ENCODE results near the gene DPP10.
"Not testable (repeated sequence)": the region's sequence is repeated elsewhere in the genome, so short reads cannot be mapped to it uniquely, and the experiment has no call there.

The DPP10 gene

DNA sequence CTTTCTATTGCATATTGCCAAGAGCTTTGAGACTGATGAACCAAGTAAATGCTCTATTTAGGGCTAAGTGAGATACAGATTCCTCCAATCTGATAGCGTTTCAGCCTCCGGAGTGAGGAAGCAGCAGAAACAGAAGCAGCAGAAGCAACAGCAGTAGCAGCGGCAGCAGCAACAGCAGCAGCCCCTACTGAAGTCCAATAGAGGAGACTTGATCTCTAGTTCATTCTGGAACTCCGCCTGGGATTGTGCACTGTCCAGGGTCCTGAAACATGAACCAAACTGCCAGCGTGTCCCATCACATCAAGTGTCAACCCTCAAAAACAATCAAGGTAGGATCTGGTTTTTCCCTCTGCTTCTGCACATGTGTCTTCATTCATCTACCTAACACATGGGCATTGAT lies at the start of gene DPP10:
DPP10 (plus strand) TSS at position 132 of the 400 bp plus-strand sequence.
- no peak for DNase-seq

DNA sequence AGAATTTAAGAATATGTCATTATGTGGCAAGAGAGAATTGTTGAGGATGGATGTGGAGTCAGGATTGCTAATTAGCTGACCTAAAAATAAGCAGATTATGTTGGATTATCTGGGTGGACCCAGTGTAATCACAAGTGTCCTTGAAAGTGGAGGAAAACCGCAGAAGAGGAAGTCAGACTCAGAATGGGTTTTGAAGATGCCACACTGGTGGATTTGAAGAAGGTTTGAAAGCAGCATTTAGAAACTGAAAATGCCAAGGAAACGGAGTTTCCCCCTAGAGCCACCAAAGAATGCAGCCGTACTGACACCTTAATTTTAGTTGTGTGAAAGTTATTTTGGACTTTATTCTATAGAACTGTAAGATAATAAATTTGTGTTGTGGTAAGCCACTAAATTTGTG lies 41.6 kb upstream of the DPP10 start:
- no peak for DNase-seq

DNA sequence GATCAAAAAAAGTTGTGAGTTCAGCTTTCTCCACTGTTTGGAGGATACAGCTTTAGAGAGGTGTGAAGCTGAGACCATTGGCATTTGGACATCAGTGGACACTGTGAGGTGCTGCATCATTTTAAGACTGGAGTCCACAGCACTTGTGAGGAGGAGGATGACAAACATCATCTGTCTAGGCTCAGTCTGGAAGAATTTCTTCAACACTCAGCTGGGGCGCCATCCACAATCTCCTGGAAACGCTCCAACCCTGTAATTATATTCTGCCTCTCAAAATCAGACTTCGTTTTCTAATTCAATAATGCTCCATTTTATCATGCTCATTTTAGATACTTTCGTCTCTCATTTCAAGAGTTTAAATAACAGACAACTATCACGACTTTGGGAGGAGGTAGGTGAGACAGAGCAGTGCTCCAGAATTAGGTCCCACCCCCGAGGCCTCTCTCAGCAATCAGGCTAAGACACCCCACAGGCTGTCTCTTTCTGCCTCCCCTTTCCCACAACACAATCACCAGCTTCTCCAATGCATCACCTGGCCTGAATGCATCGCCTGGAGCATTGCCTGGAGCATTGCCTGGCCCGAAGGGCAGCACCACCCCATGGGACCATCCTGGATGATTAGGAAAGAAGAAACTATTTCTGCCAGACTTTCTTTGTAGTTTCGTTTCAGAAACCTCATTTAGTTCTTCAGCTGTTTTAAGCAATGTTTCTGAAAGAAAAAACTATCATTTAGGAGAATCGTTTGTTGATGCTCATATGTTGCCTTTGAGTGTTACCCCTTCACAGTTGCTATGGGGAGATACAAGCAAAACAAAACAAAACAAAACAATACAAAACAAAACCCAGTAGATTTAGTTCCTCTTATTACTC lies 37.0 kb upstream of the DPP10 start:
- no peak for DNase-seq

DNA sequence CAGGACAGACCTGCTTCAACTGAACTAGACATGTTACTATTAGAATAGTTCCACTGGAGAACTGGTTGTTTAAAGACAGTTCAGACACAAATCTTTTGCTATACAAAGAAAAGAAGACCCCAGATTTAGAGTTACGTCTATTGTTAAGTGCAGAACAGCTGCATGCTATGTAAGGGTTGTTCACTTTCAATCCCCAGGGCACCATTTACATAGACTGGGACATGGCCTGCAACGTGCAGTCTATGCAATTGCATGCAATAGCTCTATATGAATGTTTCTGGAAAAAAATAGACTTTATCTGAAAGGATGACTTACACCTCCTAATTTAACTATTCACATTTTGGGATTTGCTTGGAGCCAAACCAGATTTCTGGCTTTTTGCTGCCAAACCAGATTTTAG lies 36.1 kb upstream of the DPP10 start:
- no peak for DNase-seq

DNA sequence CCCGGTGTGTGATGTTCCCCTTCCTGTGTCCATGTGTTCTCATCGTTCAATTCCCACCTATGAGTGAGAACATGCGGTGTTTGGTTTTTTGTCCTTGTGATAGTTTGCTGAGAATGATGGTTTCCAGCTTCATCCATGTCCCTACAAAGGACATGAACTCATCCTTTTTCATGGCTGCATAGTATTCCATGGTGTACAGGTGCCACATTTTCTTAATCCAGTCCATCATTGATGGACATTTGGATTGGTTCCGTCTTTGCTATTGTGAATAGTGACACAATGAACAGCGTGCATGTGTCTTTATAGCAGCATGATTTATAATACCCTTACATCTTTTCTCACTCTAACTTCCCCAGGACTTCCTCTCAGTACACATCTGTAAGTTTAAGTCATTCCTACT lies 35.1 kb upstream of the DPP10 start:
- not testable (repeated sequence) for DNase-seq

DNA sequence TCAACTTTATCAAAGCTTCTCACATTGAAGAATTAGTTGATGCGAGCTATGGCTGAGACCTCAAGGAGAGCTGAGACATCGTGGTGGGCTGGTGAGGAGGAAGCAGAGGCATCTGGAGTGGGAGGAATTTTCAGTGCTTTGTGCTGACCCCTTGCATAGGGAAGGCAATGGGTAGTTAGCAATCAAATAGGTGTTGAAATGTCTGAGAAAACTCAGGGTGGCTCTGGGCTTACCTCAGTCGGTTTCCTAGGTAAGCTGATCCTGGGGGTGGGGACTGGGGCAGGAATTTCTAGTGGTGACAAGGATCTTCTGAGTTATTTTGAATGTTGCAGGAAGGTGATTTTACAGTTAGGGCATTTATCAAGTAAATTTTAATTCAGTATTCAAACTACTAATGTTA lies 20.7 kb upstream of the DPP10 start:
- no peak for DNase-seq

DNA sequence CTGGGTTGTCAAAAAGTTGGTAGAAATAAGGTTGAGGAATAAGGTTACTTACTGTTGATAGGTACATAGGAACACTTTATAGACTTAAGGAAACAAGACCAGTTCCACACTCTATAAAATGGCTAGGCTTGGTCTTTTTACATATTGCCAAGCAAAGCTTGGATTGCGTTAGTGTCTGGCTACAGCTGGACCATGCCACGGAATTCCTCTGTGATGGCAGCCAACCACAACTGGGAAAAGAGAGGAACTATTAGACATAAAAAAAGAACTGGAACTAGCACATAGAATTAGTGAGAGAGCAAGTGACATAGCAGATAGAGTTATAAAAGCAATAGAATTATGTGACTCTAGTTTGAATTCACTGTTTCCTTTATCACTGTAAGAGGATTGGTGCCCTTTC lies 17.7 kb upstream of the DPP10 start:
- DNase-seq: no peak

DNA sequence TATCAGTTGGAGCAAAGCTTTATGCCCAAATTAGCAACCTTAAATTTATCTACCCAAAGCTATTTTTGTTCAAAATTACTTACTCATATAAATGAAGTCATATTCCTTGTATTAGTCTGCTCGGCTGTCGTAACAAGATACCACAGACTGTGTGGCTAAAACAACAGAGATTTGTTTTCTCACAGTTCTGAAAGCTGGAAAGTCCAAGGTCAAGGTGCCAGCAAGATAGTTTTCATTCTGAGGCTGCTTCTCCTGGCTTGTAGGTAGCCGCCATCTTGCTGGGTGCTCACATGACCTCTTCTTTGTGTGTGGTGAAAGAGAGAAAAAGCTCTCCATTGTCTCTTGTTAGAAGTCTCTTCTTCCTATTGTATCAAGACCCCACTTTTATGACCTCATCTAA lies 15.7 kb upstream of the DPP10 start:
- DNase-seq: no peak

DNA sequence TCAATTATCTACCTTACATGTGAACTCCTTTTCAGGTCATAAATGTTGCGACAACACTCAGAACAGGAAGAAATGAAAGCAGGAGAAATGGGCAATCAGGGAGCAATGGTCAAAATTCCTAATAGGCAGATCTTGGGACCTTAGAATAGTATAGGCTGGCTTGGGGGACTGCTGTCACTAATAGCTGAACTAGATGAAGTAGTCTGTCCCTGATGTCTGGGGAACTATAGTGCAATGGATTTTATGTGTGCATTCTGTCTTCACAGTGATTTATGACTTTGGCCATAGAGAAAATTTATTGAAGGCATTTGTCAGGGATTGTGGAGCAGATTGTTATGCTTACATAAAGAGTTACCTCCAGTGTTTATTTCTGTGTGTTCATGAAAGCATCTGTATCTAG lies 6.1 kb upstream of the DPP10 start:
- DNase-seq: no peak

DNA sequence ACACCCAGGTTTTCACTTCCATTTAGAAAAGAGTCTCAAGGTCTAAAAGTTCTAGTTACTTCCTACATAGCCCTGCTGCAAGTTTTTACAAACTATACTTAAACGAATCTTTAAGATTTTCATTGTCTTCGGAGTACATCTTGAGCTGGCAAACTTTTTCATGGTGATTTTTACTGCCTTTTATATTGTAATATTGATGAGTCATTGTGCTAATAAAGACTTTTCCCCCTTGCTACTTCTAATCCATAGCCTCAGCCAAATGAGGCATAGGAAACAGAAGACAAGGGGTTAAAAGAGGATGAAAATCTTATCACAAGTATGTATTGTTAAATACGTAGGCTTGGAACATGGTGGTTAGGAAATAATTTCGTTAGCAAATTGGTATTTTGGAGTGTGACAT lies 4.1 kb downstream of the DPP10 start:
- DNase-seq: no peak

DNA sequence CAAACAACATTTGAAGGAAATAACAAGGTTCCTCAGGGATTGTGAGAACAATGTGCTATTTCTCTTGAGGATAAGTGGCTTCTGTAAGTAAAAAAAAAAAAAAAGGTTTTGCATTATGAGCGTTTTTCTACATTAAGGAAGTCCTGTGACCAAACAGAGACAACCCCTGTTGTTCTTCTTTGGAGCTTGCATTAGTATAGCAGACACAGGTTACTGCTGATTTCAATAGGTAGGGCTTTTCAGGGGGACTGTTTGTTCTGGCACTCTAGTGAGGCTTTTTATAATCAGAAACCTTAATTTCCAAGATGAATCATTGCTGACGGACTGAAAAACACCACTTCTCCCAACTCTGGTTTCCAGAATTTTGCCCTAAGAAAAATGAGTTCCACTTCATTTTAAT lies 8.2 kb downstream of the DPP10 start:
- DNase-seq: no peak

DNA sequence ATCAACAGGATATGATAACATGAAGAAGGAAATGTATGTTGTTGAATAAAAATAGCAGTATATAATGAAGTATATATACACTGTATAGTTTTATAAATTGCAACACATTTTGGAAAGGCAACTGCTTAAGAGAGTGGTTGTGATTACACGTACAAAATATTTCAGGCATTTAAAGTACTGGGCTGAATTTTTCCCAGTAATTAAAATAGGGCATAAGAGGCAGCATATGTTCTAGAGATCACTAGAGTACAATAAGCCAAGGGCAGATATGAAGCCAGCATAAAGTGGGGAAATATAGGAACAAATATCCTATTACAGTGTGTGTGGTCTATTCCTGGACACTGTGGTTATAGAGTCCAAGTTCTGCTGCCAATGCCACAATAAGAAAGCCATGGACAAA lies 14.1 kb downstream of the DPP10 start:
- no peak for DNase-seq

DNA sequence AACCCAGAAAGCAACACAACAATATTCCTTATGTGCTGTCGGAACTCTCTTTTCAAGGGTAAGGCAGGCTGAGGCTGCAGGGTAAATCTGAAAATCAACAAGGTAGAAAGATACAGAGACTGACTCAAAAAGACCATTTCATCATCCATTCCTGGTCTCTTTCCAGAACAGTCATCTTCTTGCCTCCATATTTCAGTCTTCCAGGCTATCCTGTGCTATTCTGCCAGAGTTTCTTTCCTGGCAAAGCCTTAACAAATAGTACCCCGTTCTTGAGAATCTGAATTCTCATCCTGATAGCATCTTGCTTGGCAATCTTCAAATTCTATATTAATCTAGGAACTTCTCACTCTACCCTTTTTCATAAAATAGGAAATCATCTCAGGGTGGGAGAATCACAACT lies 15.5 kb downstream of the DPP10 start:
- DNase-seq: no peak

DNA sequence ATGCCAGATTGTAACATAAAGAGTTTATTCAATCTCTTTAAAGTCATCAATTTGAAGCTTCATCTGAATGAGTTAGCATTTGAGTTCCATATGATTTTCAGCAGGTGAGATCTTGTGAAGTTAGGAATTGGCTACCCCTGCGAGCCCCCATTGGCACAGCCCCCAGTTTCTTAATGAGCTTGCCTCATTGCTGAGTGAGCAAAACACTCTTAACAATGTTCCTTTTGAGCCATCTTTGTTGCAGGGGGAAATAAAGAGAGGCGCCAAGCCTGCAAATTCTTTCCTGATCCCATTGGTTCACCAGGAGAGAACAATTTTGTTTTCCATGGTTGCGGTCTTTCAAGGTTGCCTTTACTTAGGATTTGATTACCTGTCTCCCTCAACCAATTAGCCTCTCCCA lies 18.7 kb downstream of the DPP10 start:
- DNase-seq: no peak

DNA sequence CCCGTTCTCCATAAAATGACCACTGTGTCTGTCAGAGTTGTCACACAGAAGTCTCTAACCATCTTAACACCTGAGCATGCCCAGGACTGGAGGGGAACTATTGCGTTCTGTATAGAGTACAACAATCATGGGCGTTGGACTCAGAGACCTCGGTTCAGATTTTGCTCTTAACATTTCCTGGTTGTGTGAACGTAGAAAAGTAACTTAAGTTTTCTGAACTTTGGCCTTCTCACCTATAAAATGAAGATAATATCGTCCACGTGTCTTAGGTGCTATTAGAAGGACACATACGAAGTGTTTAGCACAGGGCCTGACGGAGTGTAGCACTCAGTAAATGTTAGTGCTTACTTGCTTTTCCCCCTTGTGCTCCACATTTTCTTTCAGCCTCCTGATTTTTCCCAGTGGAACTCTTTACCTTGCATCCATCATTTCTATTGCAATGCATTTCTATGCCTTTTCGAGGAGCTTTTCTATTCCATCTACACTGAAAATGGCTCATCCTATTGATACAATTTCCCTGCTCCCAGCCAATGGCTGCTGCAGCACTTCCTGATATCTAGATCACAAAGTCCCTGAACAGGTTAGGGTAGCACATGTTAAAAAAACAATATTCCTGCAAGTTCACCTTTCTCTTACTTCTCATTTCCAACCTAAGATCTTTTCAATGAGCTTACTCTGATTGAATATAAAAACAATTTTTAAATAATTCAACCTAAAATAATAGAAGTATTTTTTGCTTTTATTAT lies 22.7 kb downstream of the DPP10 start:
- no peak for DNase-seq

DNA sequence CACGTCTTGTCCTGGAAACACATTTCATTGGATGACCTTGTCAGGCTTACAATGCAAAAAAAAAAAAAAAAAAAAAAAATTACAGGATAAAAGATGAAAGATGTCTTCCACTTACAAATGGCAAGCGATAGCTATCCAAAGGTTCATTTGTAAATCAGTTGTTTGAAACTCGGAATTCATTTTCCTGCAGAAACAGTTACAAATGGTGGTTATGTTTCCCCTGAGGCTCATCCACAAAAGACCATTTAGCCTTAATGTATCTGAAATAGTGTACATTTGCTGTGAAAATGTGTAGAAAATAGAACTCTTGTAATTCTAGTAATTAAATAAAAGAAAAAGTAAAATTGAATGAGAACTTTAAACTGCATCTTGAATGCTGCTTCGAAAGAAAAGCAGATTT lies 25.9 kb downstream of the DPP10 start:
- no peak for DNase-seq

DNA sequence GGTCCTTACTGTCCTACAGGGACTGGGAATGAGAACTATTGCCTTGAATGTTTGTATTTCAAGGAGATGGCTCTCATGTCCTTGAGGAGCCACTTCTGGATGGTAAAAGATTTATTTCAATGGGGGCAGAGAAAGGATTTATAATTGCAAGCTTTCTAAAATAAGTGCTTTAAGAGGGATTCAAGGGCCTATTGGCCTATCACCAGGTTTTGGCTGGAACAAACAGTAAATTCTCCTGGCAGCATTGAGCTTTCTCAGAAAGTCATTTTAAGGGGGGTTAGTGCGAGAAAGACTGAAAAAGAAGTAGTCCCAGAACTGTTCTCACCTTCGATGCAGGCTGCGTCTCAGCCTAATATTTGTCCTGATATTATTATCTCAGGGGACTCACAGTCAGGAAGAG lies 29.8 kb downstream of the DPP10 start:
- no peak for DNase-seq

DNA sequence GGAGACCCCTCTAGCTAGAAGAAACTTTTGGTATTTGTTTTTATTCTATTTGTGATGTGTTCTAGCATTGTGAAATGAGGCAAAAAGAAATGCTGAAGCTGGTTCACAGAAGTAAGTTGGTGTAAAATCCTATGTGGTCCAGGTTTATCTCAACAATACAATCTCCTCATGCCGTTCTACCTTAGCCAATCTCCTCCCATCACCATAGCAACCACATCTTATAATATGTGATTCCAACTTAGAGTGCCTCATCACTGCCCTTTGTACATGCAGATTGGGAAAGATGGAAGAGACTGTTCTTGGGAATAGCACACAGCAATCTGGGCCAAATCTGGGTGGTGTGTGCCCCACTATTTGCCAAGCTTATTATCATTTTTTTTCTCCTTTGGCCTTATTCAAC lies 30.3 kb downstream of the DPP10 start:
- DNase-seq: no peak

DNA sequence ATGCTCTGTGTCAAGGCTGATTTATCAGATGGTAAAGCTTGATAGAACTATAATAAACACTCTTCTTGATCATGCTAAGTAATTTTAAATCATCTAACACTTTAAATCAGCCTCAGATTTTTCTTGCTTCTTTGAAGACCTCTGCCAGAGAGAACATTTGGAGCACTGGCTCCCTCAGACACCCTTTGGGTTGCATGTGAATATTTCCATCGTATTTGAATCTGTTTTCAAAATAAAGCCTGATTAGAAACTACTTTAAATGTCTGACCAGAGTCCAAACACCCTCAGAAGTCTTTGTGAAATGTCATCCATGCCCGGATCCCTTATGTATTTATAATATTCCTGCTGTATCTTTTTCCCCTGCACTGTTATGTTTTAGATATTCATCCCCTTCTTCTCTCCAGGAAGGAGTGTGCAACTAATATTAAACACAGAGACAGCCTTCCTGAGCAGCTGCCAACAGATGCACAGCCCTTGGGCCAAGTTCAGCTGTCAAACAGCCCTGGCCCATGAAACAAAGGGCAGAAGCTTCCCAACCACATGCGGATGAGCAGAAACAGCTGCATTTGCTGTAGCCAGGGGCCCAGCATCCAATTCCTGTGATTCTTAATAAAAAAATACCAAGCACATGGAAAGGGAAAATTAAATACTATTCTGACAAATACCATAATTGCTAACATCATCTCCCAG lies 46.5 kb downstream of the DPP10 start:
- no peak for DNase-seq

DNA sequence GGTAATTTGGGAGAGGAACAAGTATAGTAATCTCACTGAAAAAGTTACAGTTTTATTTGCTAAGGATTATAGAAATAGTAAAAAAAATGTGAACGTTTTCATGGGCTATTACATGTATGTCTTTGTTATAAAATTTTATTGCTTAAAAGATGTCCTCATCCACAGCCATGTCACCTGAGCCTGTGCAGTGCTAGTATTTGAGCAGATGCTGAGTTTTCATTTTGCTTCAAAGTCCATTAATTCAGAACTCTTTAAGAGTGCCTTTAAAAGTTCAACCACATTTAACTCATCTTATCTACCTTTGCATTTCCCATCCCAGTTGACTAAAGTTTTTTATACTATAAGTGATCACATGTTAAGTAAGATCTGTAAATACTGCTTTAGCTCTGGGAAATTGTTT lies 52.6 kb downstream of the DPP10 start:
- no peak for DNase-seq

DNA sequence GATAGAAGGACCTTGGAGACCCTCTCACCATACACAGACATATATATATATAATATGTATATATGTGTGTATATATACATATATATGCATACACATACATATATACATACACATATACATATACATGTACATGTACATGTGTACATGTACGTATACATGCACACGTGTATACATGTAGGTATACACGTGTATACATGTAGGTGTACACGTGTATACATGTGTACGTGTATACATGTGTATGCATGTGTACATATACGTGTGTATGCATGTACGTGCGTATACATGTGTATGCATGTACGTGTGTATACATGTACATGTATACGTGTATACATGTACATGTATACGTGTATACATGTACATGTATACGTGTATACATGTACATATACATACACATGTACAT lies 54.5 kb downstream of the DPP10 start:
- DNase-seq: no peak

DNA sequence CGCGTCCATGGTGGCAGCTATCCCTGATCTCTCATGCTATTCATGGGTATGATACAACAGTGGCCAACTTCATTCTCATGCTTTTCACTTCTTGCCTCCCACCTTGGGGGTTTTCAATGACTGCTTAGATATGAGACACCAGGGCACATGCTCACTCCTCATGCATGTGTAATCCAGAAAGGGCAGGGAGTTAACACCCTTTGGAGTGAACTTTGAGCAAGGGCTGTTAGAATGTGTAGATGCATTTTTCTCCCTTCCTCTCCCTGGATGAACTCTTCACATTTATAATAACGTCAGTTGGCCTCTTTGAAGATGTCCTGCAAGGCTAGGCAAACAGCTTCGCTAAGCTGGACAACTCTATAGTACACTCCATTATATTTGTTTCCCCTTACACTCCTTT lies 56.7 kb downstream of the DPP10 start:
- DNase-seq: no peak

DNA sequence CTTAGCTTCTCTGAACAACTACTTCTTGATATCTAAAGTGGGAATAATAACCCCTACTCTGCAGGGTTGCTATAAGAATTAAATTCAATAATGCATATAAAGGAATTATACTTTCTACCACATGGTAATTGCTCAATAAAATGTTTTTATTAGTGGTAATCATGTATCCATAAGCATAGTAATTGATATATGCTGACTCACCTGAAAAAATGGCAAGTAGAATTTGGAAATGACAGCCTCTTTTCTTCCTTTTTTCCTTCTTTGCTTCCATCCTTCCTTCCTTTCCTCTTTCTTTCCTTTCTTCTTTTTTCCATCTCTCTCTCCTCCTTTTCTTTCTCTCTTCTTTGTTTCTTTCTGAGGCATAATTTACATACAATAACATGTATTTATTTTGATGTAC lies 65.3 kb downstream of the DPP10 start:
- DNase-seq: no peak

DNA sequence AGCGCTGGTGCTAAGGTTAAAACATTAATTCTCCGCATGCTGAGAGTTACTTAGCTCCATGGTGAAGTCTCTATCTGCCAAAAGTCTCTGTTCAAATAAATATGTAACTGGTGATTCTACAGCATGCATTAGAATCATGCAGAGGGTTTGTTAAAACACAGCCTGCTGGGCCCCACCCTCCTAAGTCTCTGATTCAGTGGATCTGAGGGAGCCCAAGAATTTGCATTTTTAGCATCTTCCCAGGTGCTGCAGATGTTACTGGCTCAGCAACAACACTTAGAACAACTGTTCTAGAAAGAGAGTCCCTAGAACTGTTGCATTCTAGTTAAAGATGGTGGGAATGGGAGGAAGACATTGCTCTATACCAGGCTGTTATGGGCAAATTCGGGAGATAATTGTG lies 73.4 kb downstream of the DPP10 start:
- DNase-seq: no peak

Measured in NCI-H1105 (cell line).